ENCODE results near the gene CFAP45.

The CFAP45 gene

GRCh38 chr1:159922511-159923202 is 22.7 kb upstream of the CFAP45 start:
- peak overlapping the region; percentile 76 for H3K4me3 ChIP-seq (ENCODE audit: low read depth, low read length)
- TF ChIP-seq, protein P1, sequence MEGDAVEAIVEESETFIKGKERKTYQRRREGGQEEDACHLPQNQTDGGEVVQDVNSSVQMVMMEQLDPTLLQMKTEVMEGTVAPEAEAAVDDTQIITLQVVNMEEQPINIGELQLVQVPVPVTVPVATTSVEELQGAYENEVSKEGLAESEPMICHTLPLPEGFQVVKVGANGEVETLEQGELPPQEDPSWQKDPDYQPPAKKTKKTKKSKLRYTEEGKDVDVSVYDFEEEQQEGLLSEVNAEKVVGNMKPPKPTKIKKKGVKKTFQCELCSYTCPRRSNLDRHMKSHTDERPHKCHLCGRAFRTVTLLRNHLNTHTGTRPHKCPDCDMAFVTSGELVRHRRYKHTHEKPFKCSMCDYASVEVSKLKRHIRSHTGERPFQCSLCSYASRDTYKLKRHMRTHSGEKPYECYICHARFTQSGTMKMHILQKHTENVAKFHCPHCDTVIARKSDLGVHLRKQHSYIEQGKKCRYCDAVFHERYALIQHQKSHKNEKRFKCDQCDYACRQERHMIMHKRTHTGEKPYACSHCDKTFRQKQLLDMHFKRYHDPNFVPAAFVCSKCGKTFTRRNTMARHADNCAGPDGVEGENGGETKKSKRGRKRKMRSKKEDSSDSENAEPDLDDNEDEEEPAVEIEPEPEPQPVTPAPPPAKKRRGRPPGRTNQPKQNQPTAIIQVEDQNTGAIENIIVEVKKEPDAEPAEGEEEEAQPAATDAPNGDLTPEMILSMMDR (IDR thresholded peaks at IDR 0.05; ENCODE audit: low read depth, low read length) = no peak
- DNase-seq = peak; percentile 66
- H3K9me3 ChIP-seq = no peaks in the 10 kb centered on the region; the same call in 1 of the 2 replicates
- peaks cover 8% of the 10 kb centered on the region; the same call in 1 of the 2 replicates for H3K27me3 ChIP-seq
- peaks cover 16% of the 10 kb centered on the region for H3K4me1 ChIP-seq
- H3K36me3 ChIP-seq = peaks cover 6% of the 10 kb centered on the region

GRCh38 chr1:159921700-159922504 is 21.9 kb upstream of the CFAP45 start:
- Histone ChIP-seq H3K4me3 (ENCODE audit: low read depth, low read length) (peak overlapping the region; percentile 76), H3K4me1 (peaks cover 16% of the 10 kb centered on the region), H3K9me3 (no peaks in the 10 kb centered on the region; the same call in 1 of the 2 replicates), H3K36me3 (peaks cover 6% of the 10 kb centered on the region), H3K27me3 (peaks cover 8% of the 10 kb centered on the region; the same call in 1 of the 2 replicates)
- TF ChIP-seq, protein P1 (IDR thresholded peaks at IDR 0.05; ENCODE audit: low read depth, low read length) = no peak
- DNase-seq = peak; percentile 43

GRCh38 chr1:159921251-159921650 is 21.3 kb upstream of the CFAP45 start:
- no peak overlapping the region for H3K4me3 ChIP-seq (ENCODE audit: low read depth, low read length)

GRCh38 chr1:159920651-159921050 is 20.7 kb upstream of the CFAP45 start:
- no peak for DNase-seq
- Histone ChIP-seq H3K27me3 (peaks cover 8% of the 10 kb centered on the region; the same call in 1 of the 2 replicates), H3K36me3 (peaks cover 6% of the 10 kb centered on the region), H3K9me3 (no peaks in the 10 kb centered on the region; the same call in 1 of the 2 replicates), H3K4me1 (peaks cover 28% of the 10 kb centered on the region), H3K4me3 (ENCODE audit: low read depth, low read length) (no peak overlapping the region)
- TF ChIP-seq, protein P1 (IDR thresholded peaks at IDR 0.05; ENCODE audit: low read depth, low read length) = no peak

More at GRCh38 chr1:159921251-159921650, 21.3 kb upstream of the CFAP45 start:
- H3K36me3 ChIP-seq = peaks cover 6% of the 10 kb centered on the region
- TF ChIP-seq, protein P1 (IDR thresholded peaks at IDR 0.05; ENCODE audit: low read depth, low read length) = no peak
- DNase-seq = no peak
- peaks cover 22% of the 10 kb centered on the region for H3K4me1 ChIP-seq
- H3K9me3 ChIP-seq = no peaks in the 10 kb centered on the region; the same call in 1 of the 2 replicates
- peaks cover 8% of the 10 kb centered on the region; the same call in 1 of the 2 replicates for H3K27me3 ChIP-seq

- Histone ChIP-seq H3K9me3 (no peaks in the 10 kb centered on the region; the same call in 1 of the 2 replicates), H3K36me3 (peaks cover 6% of the 10 kb centered on the region), H3K27me3 (peaks cover 6% of the 10 kb centered on the region; the same call in 1 of the 2 replicates), H3K4me3 (ENCODE audit: low read depth, low read length) (no peak overlapping the region), H3K4me1 (peaks cover 29% of the 10 kb centered on the region)
- DNase-seq = no peak
- TF ChIP-seq, protein P1 (IDR thresholded peaks at IDR 0.05; ENCODE audit: low read depth, low read length) = no peak
Observed at GRCh38 chr1:159920202-159920601, 20.2 kb upstream of the CFAP45 start.
